CD4-positive, alpha-beta memory T cell (primary cell): Measurements from ENCODE around the gene PHYKPL. TPM values are rescaled to one million over a fixed set of nuclear protein-coding genes. Genes with fewer than 3 reads are reported as not detected.

Experiments
- CTCF ChIA-PET: fragments of 350-600 bp; sonication (Branson Sonifier 250); formaldehyde crosslinking; loops from one replicate; lab custom pipeline; 2021; ENCODE audit warnings: inconsistent platforms; ENCODE audit not compliant: partially characterized antibody; lab: Charles Lee
- POLR2A ChIA-PET: fragments of 350-600 bp; sonication (Branson Sonifier 250); formaldehyde crosslinking; loops from one replicate; lab custom pipeline; 2021; ENCODE audit not compliant: partially characterized antibody; lab: Charles Lee
- DNase-seq, 5 donors: peaks; one replicate each; pipeline versions ENCODE4 v3.0.0 to v3.0.0-alpha.2; 2020 to 2022; ENCODE audit warnings: mixed read lengths in 1 of 5
- H3K27ac ChIP-seq: one replicate; pipeline ENCODE4 v1.7.0; 2013; ENCODE audit warnings: low read depth, low read length
- H3K27me3 ChIP-seq: 2 replicates; pipeline ENCODE4 v1.7.0; 2013; ENCODE audit warnings: mild to moderate bottlenecking, low read length, moderate library complexity; ENCODE audit not compliant: insufficient read depth
- H3K36me3 ChIP-seq: 2 replicates; pipeline ENCODE4 v1.7.0; 2013; ENCODE audit warnings: mild to moderate bottlenecking, low read length, moderate library complexity; ENCODE audit not compliant: insufficient read depth
- H3K4me1 ChIP-seq: 2 replicates; pipeline ENCODE4 v1.7.0; 2013; ENCODE audit warnings: mild to moderate bottlenecking, low read length, moderate library complexity; ENCODE audit not compliant: insufficient read depth
- H3K4me3 ChIP-seq, 2 donors: one replicate each; pipeline ENCODE4 v1.7.0; 2013; ENCODE audit warnings: low read length in 2 of 2, mild to moderate bottlenecking in 1 of 2
- H3K9me3 ChIP-seq, 2 donors: one replicate each; pipeline ENCODE4 v1.7.0; 2013; ENCODE audit warnings: low read length in 2 of 2, control low read depth in 1 of 2; ENCODE audit not compliant: control insufficient read depth in 1 of 2
- H3K27ac Mint-ChIP-seq, 7 donors: one replicate each; pipeline ENCODE4 v1.8.0; 2020 to 2021; ENCODE audit warnings: mixed read lengths in 7 of 7, mild to moderate bottlenecking in 6 of 7, inconsistent platforms in 3 of 7, moderate library complexity in 3 of 7
- H3K27me3 Mint-ChIP-seq, 2 donors: one replicate each; pipeline ENCODE4 v1.8.0; 2020 to 2021; ENCODE audit warnings: mixed read lengths in 2 of 2
- H3K36me3 Mint-ChIP-seq, 2 donors: one replicate each; pipeline ENCODE4 v1.8.0; 2020 to 2021; ENCODE audit warnings: mixed read lengths in 2 of 2, inconsistent platforms in 1 of 2, mild to moderate bottlenecking in 1 of 2
- H3K4me1 Mint-ChIP-seq, 4 donors: one replicate each; pipeline ENCODE4 v1.8.0; 2020 to 2021; ENCODE audit warnings: mixed read lengths in 4 of 4, mild to moderate bottlenecking in 1 of 4
- H3K4me3 Mint-ChIP-seq, 8 donors: one replicate each; pipeline ENCODE4 v1.8.0; 2020 to 2021; ENCODE audit warnings: mixed read lengths in 8 of 8, mild to moderate bottlenecking in 7 of 8, moderate library complexity in 6 of 8, inconsistent platforms in 3 of 8
- H3K9me3 Mint-ChIP-seq, 8 donors: one replicate each; pipeline ENCODE4 v1.8.0; 2020 to 2021; ENCODE audit warnings: mixed read lengths in 8 of 8, mild to moderate bottlenecking in 5 of 8, inconsistent platforms in 3 of 8, moderate library complexity in 1 of 8
- intact Hi-C: fragments of 100-400 bp; cut with micrococcal nuclease; formaldehyde crosslinking; loops from one replicate; pipeline ENCODE4 v1.15.1; 2023
- polyA plus RNA-seq, 2 donors: library from polyadenylated mRNA; unstranded; fragments of 300-500 nt; fragmentation: Illumina TruSeq; gene quantifications; one replicate each; pipeline ENCODE4 v1.2.3, GENCODE V29; 2021
- total RNA-seq, 2 experiments: library from RNA; stranded (reverse); gene quantifications; one replicate each; pipeline ENCODE4 v1.2.3, GENCODE V29; 2021

Gene PHYKPL
- total and polyA plus RNA-seq, 4 experiments from 2014 or later: 38.7 to 251 (median 139) TPM

- no peaks in the 10 kb centered on the region for H3K9me3 ChIP-seq
- no peaks in the 10 kb centered on the region for H3K27me3 Mint-ChIP-seq
- H3K4me1 ChIP-seq: peaks cover 37% of the 10 kb centered on the region
- H3K27ac ChIP-seq: no peak overlapping the region
- H3K27me3 ChIP-seq: no peaks in the 10 kb centered on the region
- peaks cover 39 to 90% of the 10 kb centered on the region in 2 donors for H3K36me3 Mint-ChIP-seq
- H3K4me3 ChIP-seq: no peak overlapping the region
- ChIA-PET POLR2A (no interaction called here), CTCF (no interaction called here)
- DNase-seq: no peak
- no peak overlapping the region for H3K4me3 Mint-ChIP-seq
- peaks cover 79% of the 10 kb centered on the region for H3K36me3 ChIP-seq
- intact Hi-C loops: no loop called here
- peaks cover 20 to 41% (median 31%) of the 10 kb centered on the region in 4 donors for H3K4me1 Mint-ChIP-seq
- H3K9me3 Mint-ChIP-seq: no peaks in the 10 kb centered on the region
- H3K27ac Mint-ChIP-seq: peak overlapping the region in 4 of 7 donors; percentile 22 to 88 (median 53)
These were observed 23.1 kb downstream of the PHYKPL start for GRCh38 chr5:178209334-178210072.

- intact Hi-C loops: no loop called here
- peaks cover 38 to 86% of the 10 kb centered on the region in 2 donors for H3K36me3 Mint-ChIP-seq
- H3K27ac Mint-ChIP-seq: peak overlapping the region in 5 of 7 donors; percentile 22 to 88 (median 56)
- no peak overlapping the region for H3K4me3 Mint-ChIP-seq
- Histone ChIP-seq H3K36me3 (peaks cover 72% of the 10 kb centered on the region), H3K9me3 (no peaks in the 10 kb centered on the region), H3K27ac (no peak overlapping the region), H3K27me3 (no peaks in the 10 kb centered on the region), H3K4me3 (no peak overlapping the region), H3K4me1 (peaks cover 37% of the 10 kb centered on the region)
- no peak for DNase-seq
- CTCF ChIA-PET: no interaction called here
- H3K9me3 Mint-ChIP-seq: peaks cover 0 to 4% (median 0%) of the 10 kb centered on the region in 8 donors
- H3K27me3 Mint-ChIP-seq: peaks cover 2% of the 10 kb centered on the region in 2 donors
- H3K4me1 Mint-ChIP-seq: peaks cover 17 to 47% (median 31%) of the 10 kb centered on the region in 4 donors
- POLR2A ChIA-PET: interaction anchor here (1.0 kb wide), 1 partner anchor 20 kb away, joined by 3 read pairs; no protein-coding TSS in a partner anchor
These were observed 23.9 kb downstream of the PHYKPL start for GRCh38 chr5:178208540-178209227.

GRCh38 chr5:178207917-178208280 is 24.7 kb downstream of the PHYKPL start:
- H3K4me1 Mint-ChIP-seq: peaks cover 17 to 47% (median 31%) of the 10 kb centered on the region in 4 donors
- DNase-seq: no peak
- H3K27me3 ChIP-seq: no peaks in the 10 kb centered on the region
- peaks cover 34 to 78% of the 10 kb centered on the region in 2 donors for H3K36me3 Mint-ChIP-seq
- H3K27ac Mint-ChIP-seq: peak overlapping the region in 5 of 7 donors; percentile 19 to 88 (median 68)
- no peaks in the 10 kb centered on the region for H3K9me3 ChIP-seq
- intact Hi-C loops: no loop called here
- peaks cover 37% of the 10 kb centered on the region for H3K4me1 ChIP-seq
- H3K4me3 ChIP-seq: no peak overlapping the region
- H3K27me3 Mint-ChIP-seq: peaks cover 2% of the 10 kb centered on the region in 2 donors
- H3K36me3 ChIP-seq: peaks cover 64% of the 10 kb centered on the region
- CTCF ChIA-PET: no interaction called here
- POLR2A ChIA-PET: interaction anchor here (4.6 kb wide), 1 partner anchor 22 kb away, joined by 72 read pairs; the partner anchor contains the start of gene PHYKPL
- H3K27ac ChIP-seq: no peak overlapping the region
- peaks cover 0 to 5% (median 0%) of the 10 kb centered on the region in 8 donors for H3K9me3 Mint-ChIP-seq
- peak overlapping the region in 3 of 8 donors; percentile 9 to 46 (median 36) for H3K4me3 Mint-ChIP-seq

- H3K4me1 Mint-ChIP-seq: peaks cover 17 to 47% (median 31%) of the 10 kb centered on the region in 4 donors
- Histone ChIP-seq H3K9me3 (no peaks in the 10 kb centered on the region), H3K4me1 (peaks cover 37% of the 10 kb centered on the region), H3K36me3 (peaks cover 59% of the 10 kb centered on the region), H3K27me3 (no peaks in the 10 kb centered on the region), H3K4me3 (no peak overlapping the region), H3K27ac (peak overlapping the region; percentile 73)
- POLR2A ChIA-PET: interaction anchor here (0.5 to 4.6 kb wide), 5 partner anchors 8 to 276 kb away, joined by 3 to 72 read pairs (median 3); partner anchors contain the start of gene PHYKPL
- H3K9me3 Mint-ChIP-seq: peaks cover 0 to 5% (median 0%) of the 10 kb centered on the region in 8 donors
- peaks cover 2% of the 10 kb centered on the region in 2 donors for H3K27me3 Mint-ChIP-seq
- H3K27ac Mint-ChIP-seq: peak overlapping the region; percentile 4 to 92 (median 62)
- peak overlapping the region in 4 of 8 donors; percentile 35 to 80 (median 44) for H3K4me3 Mint-ChIP-seq
- no peak for DNase-seq
- intact Hi-C loops: no loop called here
- CTCF ChIA-PET: interaction anchor here (1.0 to 1.9 kb wide), 2 partner anchors 9 to 86 kb away, joined by 3 to 8 read pairs; no protein-coding TSS in a partner anchor
- H3K36me3 Mint-ChIP-seq: peaks cover 34 to 73% of the 10 kb centered on the region in 2 donors
These were observed 25.3 kb downstream of the PHYKPL start for GRCh38 chr5:178207183-178207916.

GRCh38 chr5:178206166-178207101 is 26.2 kb downstream of the PHYKPL start:
- Mint-ChIP-seq H3K36me3 (peaks cover 30 to 64% of the 10 kb centered on the region in 2 donors), H3K27me3 (peaks cover 2% of the 10 kb centered on the region in 2 donors), H3K9me3 (peaks cover 0 to 5% (median 0%) of the 10 kb centered on the region in 8 donors), H3K27ac (peak overlapping the region; percentile 83 to 94 (median 88)), H3K4me1 (peaks cover 17 to 47% (median 30%) of the 10 kb centered on the region in 4 donors), H3K4me3 (peak overlapping the region; percentile 79 to 90 (median 86))
- H3K27me3 ChIP-seq: no peaks in the 10 kb centered on the region
- peak; percentile 31 to 48 (median 39) for DNase-seq
- H3K36me3 ChIP-seq: peaks cover 49% of the 10 kb centered on the region
- peak overlapping the region; percentile 73 for H3K27ac ChIP-seq
- intact Hi-C loops: no loop called here
- H3K4me1 ChIP-seq: peaks cover 37% of the 10 kb centered on the region
- H3K4me3 ChIP-seq: peak overlapping the region; percentile 85 to 98
- ChIA-PET CTCF (interaction anchor here (1.0 to 1.9 kb wide), 3 partner anchors 10 to 85 kb away, joined by 3 to 8 read pairs (median 4); no protein-coding TSS in a partner anchor), POLR2A (interaction anchor here (1.0 to 4.6 kb wide), 6 partner anchors 9 to 90 kb away, joined by 3 to 72 read pairs (median 6); partner anchors contain the start of gene PHYKPL)
- no peaks in the 10 kb centered on the region for H3K9me3 ChIP-seq

GRCh38 chr5:178205749-178206047 is 26.9 kb downstream of the PHYKPL start:
- DNase-seq: no peak
- no peaks in the 10 kb centered on the region for H3K9me3 ChIP-seq
- H3K36me3 Mint-ChIP-seq: peaks cover 27 to 56% of the 10 kb centered on the region in 2 donors
- H3K27ac Mint-ChIP-seq: peak overlapping the region; percentile 83 to 94 (median 88)
- peaks cover 2% of the 10 kb centered on the region in 2 donors for H3K27me3 Mint-ChIP-seq
- H3K4me3 ChIP-seq: peak overlapping the region; percentile 85 to 98
- H3K4me1 ChIP-seq: peaks cover 37% of the 10 kb centered on the region
- H3K9me3 Mint-ChIP-seq: peaks cover 0 to 5% (median 0%) of the 10 kb centered on the region in 8 donors
- H3K4me3 Mint-ChIP-seq: peak overlapping the region; percentile 79 to 90 (median 86)
- H3K27ac ChIP-seq: peak overlapping the region; percentile 73
- intact Hi-C loops: no loop called here
- H3K27me3 ChIP-seq: no peaks in the 10 kb centered on the region
- CTCF ChIA-PET: interaction anchor here (1.8 to 1.9 kb wide), 2 partner anchors 11 to 29 kb away, joined by 4 to 8 read pairs; no protein-coding TSS in a partner anchor
- POLR2A ChIA-PET: interaction anchor here (1.0 to 4.6 kb wide), 4 partner anchors 10 to 33 kb away, joined by 4 to 72 read pairs (median 12); partner anchors contain the start of gene PHYKPL
- peaks cover 15 to 47% (median 29%) of the 10 kb centered on the region in 4 donors for H3K4me1 Mint-ChIP-seq
- peaks cover 42% of the 10 kb centered on the region for H3K36me3 ChIP-seq
